DND-41 (cell line): Measurements from ENCODE around the gene TLX1.

ENCODE experiments used
- CTCF ChIP-seq: IDR thresholded peaks from 2 replicates; pipeline ENCODE4 v1.5.1; 2012; ENCODE audit warnings: borderline replicate concordance, low read length, moderate library complexity, mild to moderate bottlenecking; ENCODE audit not compliant: poor library complexity, severe bottlenecking; ENCODE audit errors: extremely low read depth
- EZH2 ChIP-seq: IDR thresholded peaks from 3 replicates; pipeline ENCODE4 v1.6.1; 2012; ENCODE audit warnings: borderline replicate concordance, low read depth, mild to moderate bottlenecking, moderate library complexity, low read length, inconsistent platforms; ENCODE audit not compliant: severe bottlenecking

DNA sequence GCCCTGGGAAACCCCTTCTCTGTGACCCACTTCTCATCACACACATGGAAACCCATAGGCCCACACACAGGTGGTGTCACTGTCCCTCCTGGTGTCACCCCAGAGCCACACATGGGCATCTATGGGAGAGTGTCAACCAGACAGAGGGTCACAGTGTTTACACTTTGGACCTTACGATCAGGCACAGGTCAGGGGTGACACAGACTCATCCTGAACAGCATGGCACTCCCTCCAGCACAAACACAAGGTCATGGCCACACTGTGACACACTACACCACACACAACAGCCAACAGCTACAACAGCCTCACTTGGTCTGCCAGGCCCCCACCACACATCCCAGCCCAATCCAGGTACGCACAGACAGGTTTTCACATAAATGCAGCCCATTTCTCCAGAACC lies 6.2 kb downstream of the TLX1 start:
- TF ChIP-seq CTCF (no peak), EZH2 (no peak)
